IMR-90 (cell line): ENCODE results near the gene DOLPP1. TPM values are rescaled to one million over a fixed set of nuclear protein-coding genes. Genes with fewer than 3 reads are reported as not detected.

ENCODE experiments used
- ATAC-seq: fragments of 200-7000 bp; cut with Tn5 transposase; 2 replicates; pipeline ENCODE4 v1.9.1; 2020; ENCODE audit warnings: low read depth, mild to moderate bottlenecking, moderate library complexity
- BruUV-seq: library from RNA; stranded (reverse); fragments of 400-500 nt; replicated peaks from 2 replicates; lab custom pipeline; 2021; lab: Mats Ljungman, UMichigan
- CTCF ChIA-PET: fragments of 300-600 bp; formaldehyde crosslinking; extraction: SDS; loops from one replicate; lab custom pipeline; 2021; ENCODE audit warnings: antibody characterized with exemption; lab: Yijun Ruan, JAX
- POLR2A ChIA-PET: fragments of 300-600 bp; sonication (Branson Sonifier 250); formaldehyde crosslinking; loops from one replicate; lab custom pipeline; 2022; ENCODE audit warnings: antibody characterized with exemption; ENCODE audit not compliant: unreplicated experiment; lab: Charles Lee
- DNase-seq: peaks from one replicate; pipeline ENCODE4 v3.0.0; 2013
- H2AFZ ChIP-seq: replicated peaks from 2 replicates; pipeline ENCODE3; 2013; ENCODE audit warnings: low read length, mild to moderate bottlenecking; ENCODE audit not compliant: poor library complexity
- H2AK5ac ChIP-seq: 2 replicates; pipeline ENCODE4 v1.6.1; 2013; ENCODE audit warnings: low read depth, low read length, inconsistent platforms
- H2AK9ac ChIP-seq: replicated peaks from 2 replicates; pipeline ENCODE3; 2013; ENCODE audit warnings: mild to moderate bottlenecking, low read depth, low read length, moderate library complexity; ENCODE audit not compliant: poor library complexity
- H2BK120ac ChIP-seq: 2 replicates; pipeline ENCODE4 v1.6.1; 2013; ENCODE audit warnings: low read depth, low read length, inconsistent platforms
- H2BK15ac ChIP-seq: 3 replicates; pipeline ENCODE4 v1.6.1; 2013; ENCODE audit warnings: low read depth, low read length, inconsistent platforms
- H2BK20ac ChIP-seq: 2 replicates; pipeline ENCODE4 v1.6.1; 2013; ENCODE audit warnings: low read depth, mild to moderate bottlenecking, inconsistent platforms, low read length, moderate library complexity
- H2BK5ac ChIP-seq: 2 replicates; pipeline ENCODE4 v1.6.1; 2013; ENCODE audit warnings: mild to moderate bottlenecking, low read depth, low read length, inconsistent platforms; ENCODE audit not compliant: poor library complexity, severe bottlenecking
- H3K14ac ChIP-seq: replicated peaks from 2 replicates; pipeline ENCODE4 v1.6.1; 2013; ENCODE audit warnings: low read depth, low read length, inconsistent platforms
- H3K18ac ChIP-seq: 2 replicates; pipeline ENCODE4 v1.6.1; 2013; ENCODE audit warnings: low read depth, low read length, control low read depth
- H3K23ac ChIP-seq: 2 replicates; pipeline ENCODE4 v1.6.1; 2013; ENCODE audit warnings: low read depth, low read length, inconsistent platforms
- H3K27ac ChIP-seq: 2 replicates; pipeline ENCODE4 v1.5.1; 2013; ENCODE audit warnings: mild to moderate bottlenecking, control low read depth, low read length; ENCODE audit not compliant: insufficient read depth
- H3K27me3 ChIP-seq: 2 replicates; pipeline ENCODE4 v1.6.1; 2013; ENCODE audit warnings: low read length; ENCODE audit not compliant: control insufficient read depth, insufficient read depth
- H3K36me3 ChIP-seq: 2 replicates; pipeline ENCODE4 v1.6.1; 2013; ENCODE audit warnings: low read length, mixed read lengths; ENCODE audit not compliant: control insufficient read depth, insufficient read depth
- H3K4ac ChIP-seq: 2 replicates; pipeline ENCODE4 v1.6.1; 2013; ENCODE audit warnings: low read depth, low read length, inconsistent platforms
- H3K4me1 ChIP-seq: 2 replicates; pipeline ENCODE4 v1.6.1; 2013; ENCODE audit warnings: low read length, mixed read lengths; ENCODE audit not compliant: control insufficient read depth, insufficient read depth
- H3K4me2 ChIP-seq: 2 replicates; pipeline ENCODE4 v1.6.1; 2013; ENCODE audit warnings: low read depth, mild to moderate bottlenecking, control low read depth, low read length, moderate library complexity
- H3K4me3 ChIP-seq: 2 replicates; pipeline ENCODE4 v1.5.1; 2013; ENCODE audit warnings: low read depth, mild to moderate bottlenecking, control low read depth, low read length, moderate library complexity; ENCODE audit not compliant: insufficient read depth
- H3K56ac ChIP-seq: 2 replicates; pipeline ENCODE4 v1.6.1; 2013; ENCODE audit warnings: low read length, inconsistent platforms; ENCODE audit not compliant: insufficient read depth; ENCODE audit errors: extremely low read depth
- H3K79me1 ChIP-seq, 2 experiments: 2 replicates each; pipeline ENCODE4 v1.6.1; 2013; ENCODE audit warnings: low read length in 2 of 2, inconsistent platforms in 1 of 2, low read depth in 1 of 2
- H3K9ac ChIP-seq: 2 replicates; pipeline ENCODE4 v1.6.1; 2013; ENCODE audit warnings: low read depth, low read length, control low read depth
- H3K9me1 ChIP-seq: 2 replicates; pipeline ENCODE4 v1.6.1; 2013; ENCODE audit warnings: low read length, inconsistent platforms; ENCODE audit not compliant: insufficient read depth
- H3K9me3 ChIP-seq: 2 replicates; pipeline ENCODE4 v1.6.1; 2013; ENCODE audit warnings: low read length; ENCODE audit not compliant: control insufficient read depth, insufficient read depth
- H4K20me1 ChIP-seq: 2 replicates; pipeline ENCODE4 v1.6.1; 2013; ENCODE audit warnings: low read length, inconsistent platforms; ENCODE audit not compliant: insufficient read depth
- H4K5ac ChIP-seq: 2 replicates; pipeline ENCODE4 v1.6.1; 2013; ENCODE audit warnings: mild to moderate bottlenecking, low read depth, low read length, control low read depth
- H4K8ac ChIP-seq, 2 experiments: 2 replicates each; pipeline ENCODE4 v1.6.1; 2013; ENCODE audit warnings: low read depth in 2 of 2, low read length in 2 of 2, control low read depth in 1 of 2, inconsistent platforms in 1 of 2
- H4K91ac ChIP-seq: 2 replicates; pipeline ENCODE4 v1.6.1; 2013; ENCODE audit warnings: low read depth, low read length, inconsistent platforms; ENCODE audit not compliant: insufficient read depth
- CEBPB ChIP-seq: IDR thresholded peaks from 2 replicates; pipeline ENCODE4 v1.6.1; 2012; ENCODE audit warnings: low read depth, low read length, improper control_type of control experiment
- RAD21 ChIP-seq: IDR thresholded peaks from 2 replicates; pipeline ENCODE4 v1.6.1; 2012; ENCODE audit warnings: low read length, improper control_type of control experiment
- WGBS, 2 experiments: methylation state at CpG; one replicate each; pipeline versions ENCODE4 v1.1.5 to v1.1.7; 2013; ENCODE audit warnings: missing lambda C conversion rate in 2 of 2; ENCODE audit not compliant: insufficient read length in 1 of 2; ENCODE audit errors: extremely low coverage in 2 of 2; 5-methylcytosine and 5-hydroxymethylcytosine counted together
- dilution Hi-C: fragments of 300-500 bp; cut with HindIII; formaldehyde crosslinking; loops from one replicate; pipeline ENCODE4 v1.14.3; 2018; ENCODE audit warnings: low sequenced_read_pairs; ENCODE audit not compliant: unreplicated experiment
- in situ Hi-C: fragments of 300-500 bp; cut with MboI; formaldehyde crosslinking; loops from 3 replicates; pipeline ENCODE4 v1.14.3; 2019; ENCODE audit warnings: low sequenced_read_pairs, inconsistent platforms, mixed read lengths
- intact Hi-C: fragments of 100-400 bp; cut with micrococcal nuclease; formaldehyde crosslinking; loops from 2 replicates; pipeline ENCODE4 v1.10.0; 2022
- polyA plus RNA-seq, 3 experiments: library from polyadenylated mRNA; depleted of rRNA; stranded (reverse); fragments of >200 nt; gene quantifications; 2 replicates each; pipeline ENCODE4 v1.2.3, GENCODE V29; 2012; ENCODE audit warnings: low replicate concordance in 1 of 3
- total RNA-seq: library from RNA; depleted of rRNA; stranded (reverse); fragments of >200 nt; gene quantifications from 2 replicates; pipeline ENCODE4 v1.2.3, GENCODE V29; 2012

The DOLPP1 gene
- total and polyA plus RNA-seq, 2 of the 4 experiments (the other 2 are of a cell fraction) = 7.0 to 16.5 TPM

DNA sequence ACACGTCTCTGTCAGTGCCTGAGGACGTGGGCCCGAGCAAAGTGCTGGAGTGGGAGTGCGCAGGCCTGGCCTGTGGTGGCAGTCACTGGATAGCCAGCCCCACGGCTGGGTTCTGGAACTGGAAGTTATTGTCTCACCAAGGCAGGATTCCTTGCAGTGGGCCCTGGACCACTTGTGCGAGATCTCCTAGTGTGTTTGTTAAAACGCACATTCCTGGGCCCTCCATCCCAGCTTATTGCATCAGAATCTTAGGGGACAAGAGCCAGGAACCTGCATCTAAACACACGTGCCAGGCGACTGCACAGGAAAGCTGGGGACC is 57.2 kb downstream of the DOLPP1 start:
- no TSS peak for BruUV-seq
- ChIA-PET POLR2A (interaction anchor here (1.0 kb wide), 1 partner anchor 487 kb away, joined by 3 read pairs; no protein-coding TSS in a partner anchor), CTCF (interaction anchor here (1.4 to 3.1 kb wide), 2 partner anchors 35 to 468 kb away, joined by 4 to 21 read pairs; no protein-coding TSS in a partner anchor)
- Histone ChIP-seq H3K79me1 (peaks cover 5 to 32% of the 10 kb centered on the region in 2 experiments; a peak in 3 of 4 replicates), H3K23ac (peak overlapping the region; percentile 80), H3K4me1 (peaks cover 38% of the 10 kb centered on the region), H4K5ac (peak overlapping the region; percentile 85), H3K56ac (peak overlapping the region; percentile 34), H4K20me1 (no peaks in the 10 kb centered on the region; the same call in 1 of the 2 replicates), H4K8ac (peak overlapping the region; percentile 44 to 89), H2AK9ac (peak overlapping the region; percentile 86), H3K4me3 (no peak overlapping the region), H3K4ac (peak overlapping the region; percentile 100), H3K27me3 (no peaks in the 10 kb centered on the region), H2BK20ac (peak overlapping the region; percentile 90), H3K4me2 (no peak overlapping the region), H3K9me1 (peaks cover 5% of the 10 kb centered on the region; the same call in 1 of the 2 replicates), H3K9ac (peak overlapping the region; percentile 34), H2BK15ac (peak overlapping the region; percentile 55; the same call in 2 of the 3 replicates), H3K18ac (no peak overlapping the region; the same call in 1 of the 2 replicates), H3K27ac (peak overlapping the region; percentile 83), H2AFZ (no peak overlapping the region), H2AK5ac (peak overlapping the region; percentile 83), H2BK5ac (peak overlapping the region; percentile 86), H3K9me3 (no peaks in the 10 kb centered on the region), H2BK120ac (peak overlapping the region; percentile 100), H3K36me3 (peaks cover 24% of the 10 kb centered on the region), H4K91ac (peak overlapping the region; percentile 94), H3K14ac (peak overlapping the region; percentile 88)
- DNase-seq = no peak
- intact Hi-C loops = loop anchor here (2.0 to 5.0 kb wide), 2 partner anchors 197 to 644 kb away; no protein-coding TSS in a partner anchor
- WGBS, 2 experiments = 100% methylated on average over 3 of the region's 9 CpGs; no CpG with 5 or more reads in 1 of the 2 experiments
- dilution Hi-C loops = no loop called here
- in situ Hi-C loops = no loop called here
- TF ChIP-seq CEBPB (peak; percentile 43; the same call in 1 of the 2 replicates), RAD21 (no peak)
- no peak for ATAC-seq
